Stimulated activated CD4-positive, alpha-beta T cell treated with anti-CD3 and anti-CD28 coated beads, Interleukin-4, amount 100 ng/mL, for 1 hour (primary cell): ENCODE results near the gene LSAMP.

Experiments used
- DNase-seq: peaks from one replicate; pipeline ENCODE4 v3.0.0-alpha.2; 2020

Gene LSAMP

DNA sequence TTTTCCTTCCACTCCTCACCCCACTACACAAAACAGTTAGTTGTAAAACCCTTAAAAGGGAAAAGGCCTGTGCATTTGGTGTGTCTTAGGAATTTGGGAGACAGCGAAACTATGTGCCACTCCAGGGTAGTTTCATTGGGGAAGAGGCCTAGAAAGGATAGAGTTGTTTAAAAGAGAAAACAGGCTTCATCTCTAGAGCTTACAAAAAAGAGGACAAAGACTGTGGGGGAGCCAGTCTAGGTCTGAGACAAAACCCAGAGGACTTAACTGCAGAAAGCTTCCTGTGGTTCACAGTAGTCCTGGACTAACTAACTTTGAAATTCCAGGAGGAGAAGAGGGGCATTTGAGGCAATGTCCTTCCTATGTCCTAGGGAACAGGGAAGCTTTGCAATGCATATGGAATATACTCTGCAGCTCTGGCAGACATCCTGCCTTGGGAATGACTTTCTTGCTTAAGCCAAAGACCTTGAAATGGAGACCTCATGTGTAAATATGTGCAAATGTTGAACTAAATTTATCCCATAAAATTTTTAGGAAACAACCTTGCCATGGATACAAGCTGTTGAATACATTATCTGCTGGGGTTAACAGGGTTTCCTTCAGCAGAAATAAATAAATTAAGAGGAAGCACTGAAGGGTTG is 159.4 kb downstream of the LSAMP start:
- no peak for DNase-seq

DNA sequence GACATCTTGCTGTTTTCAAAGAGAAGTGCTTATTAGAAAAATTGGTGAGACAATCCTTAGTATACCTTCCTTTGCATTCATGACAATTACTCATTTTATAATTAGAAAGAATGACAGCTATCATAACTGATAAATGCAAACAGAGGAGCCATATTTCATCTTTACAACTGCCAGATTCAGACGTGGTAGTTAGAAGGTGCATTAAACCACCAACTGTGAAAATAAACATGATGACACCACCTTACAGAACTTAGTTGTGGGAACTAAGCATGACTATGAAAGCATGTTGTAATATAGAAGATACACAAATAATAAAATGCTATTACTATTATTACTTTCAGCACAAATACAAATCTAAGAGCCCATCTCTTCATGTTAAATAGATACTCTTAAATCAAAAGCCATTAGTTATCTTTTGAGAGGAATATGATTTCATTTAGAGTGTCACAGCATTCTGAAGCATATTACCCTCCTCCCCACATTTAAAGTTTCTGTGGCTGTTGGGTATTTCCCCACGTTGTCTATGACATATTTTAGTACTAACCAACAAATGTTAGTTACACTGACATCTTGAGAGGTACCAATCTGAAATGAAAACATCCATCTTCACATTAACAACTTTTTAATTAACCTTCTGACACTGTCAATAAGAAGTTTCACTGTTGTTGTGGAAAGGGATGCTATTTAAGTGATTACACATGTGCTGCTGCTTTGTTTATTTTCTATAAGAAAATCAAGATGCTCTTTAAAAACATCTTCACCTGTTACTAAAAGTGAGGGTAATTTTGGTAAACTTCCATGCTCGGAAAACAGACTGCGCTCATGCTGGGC is 163.8 kb downstream of the LSAMP start:
- DNase-seq, result no peak

DNA sequence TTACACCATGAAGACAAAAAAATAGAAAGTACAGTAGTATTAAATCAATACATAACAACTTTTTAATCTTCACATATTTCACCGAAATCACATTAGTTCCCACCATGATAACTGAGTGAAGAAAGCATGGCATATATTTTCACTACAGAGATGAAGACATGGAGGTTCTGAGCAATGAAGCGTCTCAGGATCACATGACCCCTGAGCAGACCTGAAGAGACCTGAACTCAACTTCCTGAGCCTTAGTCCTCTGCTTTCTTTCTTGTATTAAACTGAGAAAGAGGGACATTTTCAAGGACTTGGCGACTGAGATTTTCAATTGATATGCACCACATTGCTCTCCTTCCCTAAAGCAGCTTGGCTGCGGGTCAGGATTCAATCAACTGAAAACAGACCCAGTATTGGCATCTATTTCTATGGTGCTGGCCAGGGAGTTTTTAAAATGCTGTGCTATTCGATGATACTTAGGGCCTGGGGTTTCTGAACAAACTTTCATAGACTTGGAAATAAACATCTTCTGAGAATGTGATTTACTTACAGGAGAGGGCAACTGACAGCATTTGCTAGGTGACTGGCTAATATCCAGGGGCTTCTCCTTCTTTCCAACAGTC is 165.1 kb downstream of the LSAMP start:
- no peak for DNase-seq

DNA sequence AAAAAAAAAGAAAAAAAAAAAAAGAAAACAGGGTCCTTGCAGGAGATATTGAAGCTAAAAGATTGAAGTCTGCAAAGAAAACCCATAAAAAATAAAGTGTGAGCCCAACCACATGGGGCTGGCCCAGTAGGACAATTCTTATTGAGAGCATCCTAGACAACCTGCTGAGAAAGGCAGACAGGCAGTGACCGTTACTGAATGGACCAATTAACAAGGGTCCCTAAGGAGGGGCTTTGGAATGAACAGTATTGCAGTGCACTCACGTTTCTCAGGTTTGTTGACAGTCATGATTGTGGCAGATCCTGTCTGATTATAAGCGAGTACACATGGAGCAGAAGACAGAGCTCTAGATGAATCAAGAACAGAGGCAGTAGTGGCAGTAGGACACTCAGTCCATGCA is 168.6 kb downstream of the LSAMP start:
- DNase-seq, result no peak

DNA sequence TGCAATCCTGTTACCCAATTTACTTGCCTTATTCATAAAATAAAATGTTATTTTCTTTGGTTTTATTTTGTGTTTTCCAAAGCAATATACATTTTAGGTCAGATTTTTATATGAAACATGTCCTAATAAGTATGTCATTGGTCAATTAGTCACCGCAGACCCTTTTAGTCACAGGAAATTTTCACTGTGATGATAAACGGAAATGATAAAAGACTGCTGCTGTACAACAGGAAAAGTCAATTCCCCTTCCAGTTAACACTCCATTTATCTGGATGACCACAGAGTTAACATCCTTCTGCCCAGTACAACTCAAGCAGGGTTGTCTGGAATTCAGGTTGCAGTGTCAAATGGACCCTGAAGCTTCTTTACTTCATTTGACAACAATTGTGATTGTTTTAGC is 175.2 kb downstream of the LSAMP start:
- no peak for DNase-seq

DNA sequence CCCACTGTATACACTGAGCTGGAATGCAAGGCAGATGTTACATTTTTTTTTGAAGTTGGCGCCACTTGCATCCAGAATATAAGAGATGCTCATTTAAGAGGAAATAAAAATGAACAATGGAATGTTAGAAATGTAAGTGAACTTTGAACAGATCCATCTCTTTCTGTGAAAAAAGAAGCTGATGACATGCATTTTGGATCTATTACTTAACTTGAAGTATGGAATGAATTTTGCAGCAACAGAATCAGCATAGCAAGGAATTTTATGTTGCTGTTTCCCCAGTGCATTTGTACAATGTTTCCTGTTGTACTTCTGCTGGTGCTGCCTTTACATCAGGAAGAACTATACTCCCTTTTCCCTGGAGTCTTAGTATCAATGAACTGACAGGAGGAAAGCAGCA is 178.2 kb downstream of the LSAMP start:
- DNase-seq, result no peak

DNA sequence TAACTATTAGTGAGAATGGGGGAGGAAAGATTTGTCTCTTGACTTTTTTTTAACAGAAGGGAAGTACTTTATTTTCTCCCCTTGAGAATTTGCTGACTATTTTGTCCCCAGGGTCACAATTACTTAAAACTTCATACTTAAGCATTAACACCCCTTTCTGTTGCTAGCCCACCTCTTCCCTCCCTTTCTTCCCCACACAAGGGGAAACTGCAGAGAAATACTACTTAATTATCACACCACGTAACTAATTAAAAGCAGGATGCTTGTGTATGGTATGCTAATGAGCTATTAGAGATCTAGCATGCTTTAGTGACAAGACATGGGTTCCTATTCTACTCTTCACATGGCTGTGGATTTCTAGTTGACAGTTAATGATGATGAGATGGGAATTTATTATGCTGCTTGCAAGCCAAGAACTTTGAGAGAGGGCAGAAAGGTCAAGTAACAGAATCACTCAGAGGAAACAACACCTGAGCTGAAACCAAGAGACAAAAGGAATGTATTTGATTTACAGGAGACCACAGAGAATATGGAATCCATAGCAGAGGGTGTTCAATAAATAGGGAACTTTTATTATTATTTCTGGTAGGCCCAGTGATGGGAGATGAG is 179.2 kb downstream of the LSAMP start:
- no peak for DNase-seq

DNA sequence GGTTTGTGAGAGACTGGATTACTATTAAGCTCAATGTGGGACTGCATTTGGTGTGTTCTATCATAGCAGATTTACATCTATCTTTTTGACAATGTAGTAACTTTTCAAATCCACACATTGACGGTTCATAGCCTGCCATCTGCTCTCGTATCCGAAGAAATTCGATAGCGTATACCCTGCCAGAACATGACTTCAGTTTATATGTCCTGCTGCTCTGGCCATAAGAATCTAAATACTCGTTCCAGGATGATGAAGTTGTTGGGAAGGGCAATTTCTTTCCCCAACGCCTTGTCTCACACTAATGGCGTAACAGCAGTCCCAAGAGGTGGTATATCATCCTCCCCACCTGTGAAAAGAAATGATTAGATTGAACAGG is 180.0 kb downstream of the LSAMP start:
- no peak for DNase-seq

DNA sequence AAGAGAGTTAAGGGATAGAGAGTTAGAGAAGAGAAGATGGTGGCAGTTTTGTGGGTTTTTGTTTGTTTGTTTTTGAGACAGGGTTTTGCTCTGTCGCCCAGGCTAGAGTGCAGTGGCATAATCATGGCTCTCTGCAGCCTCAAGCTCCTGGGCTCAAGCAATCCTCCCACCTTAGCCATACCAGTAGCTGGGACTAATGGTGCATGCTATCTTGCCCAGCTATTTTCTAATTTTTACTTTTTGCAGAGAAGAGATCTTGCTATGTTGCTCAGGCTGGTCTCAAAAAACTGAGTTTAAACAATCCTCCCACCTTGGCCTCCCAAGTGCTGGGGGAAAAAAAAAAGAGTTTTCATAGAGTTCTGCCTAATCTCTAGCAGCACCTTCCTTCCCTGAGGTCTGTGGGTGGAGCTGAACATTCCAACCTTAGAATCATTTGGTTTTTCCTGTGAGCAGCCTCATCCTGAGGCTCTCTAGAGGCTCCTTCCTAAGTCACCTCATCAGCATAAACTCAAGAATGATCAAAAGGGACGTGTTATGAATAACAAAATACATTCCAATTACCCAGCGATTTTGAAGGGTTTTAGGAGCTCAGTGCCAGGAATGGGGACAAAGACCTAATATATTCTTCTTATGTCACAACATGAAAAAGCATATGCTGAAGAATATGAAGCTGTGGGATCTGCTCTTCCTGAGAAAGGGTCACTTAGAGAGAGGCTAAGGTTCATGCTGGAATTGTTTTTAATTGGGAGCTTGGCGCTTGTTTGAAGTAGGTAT is 180.6 kb downstream of the LSAMP start:
- no peak for DNase-seq

DNA sequence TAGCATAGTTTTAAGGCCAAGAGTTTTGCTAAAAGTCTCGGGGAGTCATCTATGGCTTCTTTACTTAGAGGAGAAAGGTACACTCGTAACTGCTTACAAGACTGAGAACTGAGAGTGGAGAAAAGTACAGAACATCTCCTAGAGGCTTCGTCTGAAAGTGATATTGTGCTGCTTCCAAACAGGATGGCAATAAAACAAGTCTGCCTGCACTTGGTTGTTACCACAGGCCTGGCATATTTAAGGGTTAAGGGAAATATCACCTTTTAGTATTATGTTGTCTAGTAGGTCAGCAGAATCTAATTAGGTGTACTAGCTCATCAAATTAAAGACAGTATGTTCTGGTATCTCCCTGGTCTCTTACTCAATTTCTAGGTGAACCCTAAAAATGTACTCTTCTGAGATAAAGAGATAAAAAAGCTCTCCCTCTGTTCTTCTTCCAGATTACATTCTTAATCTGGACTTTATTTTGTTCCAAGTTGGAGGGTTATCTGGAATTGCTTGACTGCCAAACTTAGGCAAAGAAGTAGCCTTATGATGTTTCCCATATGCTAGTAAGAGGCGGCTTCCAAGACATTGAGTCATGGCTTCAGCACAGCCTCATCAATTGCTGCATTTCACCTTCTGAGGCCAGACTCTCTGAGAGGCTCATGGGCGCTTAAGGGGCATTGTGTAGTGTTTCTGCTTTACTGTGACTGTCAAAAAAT is 181.3 kb downstream of the LSAMP start:
- DNase-seq, result no peak

DNA sequence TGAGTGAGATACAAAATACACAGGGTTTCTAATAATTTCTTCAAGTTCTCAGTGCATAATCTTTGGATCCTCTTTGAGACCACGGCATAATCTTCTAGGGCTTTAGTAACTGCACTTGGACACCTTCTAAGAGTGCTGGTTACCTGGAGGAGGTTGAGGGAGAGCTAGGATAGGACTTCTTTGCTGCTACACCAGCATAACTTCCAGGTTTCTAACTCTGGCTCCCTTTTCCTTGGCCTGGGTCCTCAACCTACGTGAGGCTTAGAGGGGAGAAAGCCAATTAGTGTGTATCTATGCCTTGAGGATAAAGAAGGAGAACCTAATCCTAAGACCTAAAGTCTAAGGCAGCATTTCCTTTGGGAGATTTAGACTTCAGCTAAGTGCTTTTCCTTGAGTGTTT is 184.8 kb downstream of the LSAMP start:
- DNase-seq, result no peak

DNA sequence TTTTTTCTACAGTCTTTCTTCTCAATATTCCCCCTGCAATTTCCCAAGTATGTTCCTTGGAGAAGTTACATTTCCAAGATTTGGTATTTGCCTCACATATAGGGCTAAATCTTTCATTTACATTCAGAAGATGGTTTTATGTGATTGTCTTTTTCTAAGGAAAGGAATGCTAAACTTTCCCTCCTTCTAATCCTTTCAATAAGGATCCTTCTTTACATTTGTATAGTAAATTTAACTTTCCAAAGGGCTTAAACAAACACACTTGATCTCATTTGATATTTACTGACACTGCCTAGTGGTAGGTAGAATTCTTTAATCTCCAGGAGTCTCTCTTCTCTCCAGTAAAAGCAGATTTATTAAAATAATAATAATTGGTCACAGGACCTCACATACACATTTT is 185.3 kb downstream of the LSAMP start:
- no peak for DNase-seq

DNA sequence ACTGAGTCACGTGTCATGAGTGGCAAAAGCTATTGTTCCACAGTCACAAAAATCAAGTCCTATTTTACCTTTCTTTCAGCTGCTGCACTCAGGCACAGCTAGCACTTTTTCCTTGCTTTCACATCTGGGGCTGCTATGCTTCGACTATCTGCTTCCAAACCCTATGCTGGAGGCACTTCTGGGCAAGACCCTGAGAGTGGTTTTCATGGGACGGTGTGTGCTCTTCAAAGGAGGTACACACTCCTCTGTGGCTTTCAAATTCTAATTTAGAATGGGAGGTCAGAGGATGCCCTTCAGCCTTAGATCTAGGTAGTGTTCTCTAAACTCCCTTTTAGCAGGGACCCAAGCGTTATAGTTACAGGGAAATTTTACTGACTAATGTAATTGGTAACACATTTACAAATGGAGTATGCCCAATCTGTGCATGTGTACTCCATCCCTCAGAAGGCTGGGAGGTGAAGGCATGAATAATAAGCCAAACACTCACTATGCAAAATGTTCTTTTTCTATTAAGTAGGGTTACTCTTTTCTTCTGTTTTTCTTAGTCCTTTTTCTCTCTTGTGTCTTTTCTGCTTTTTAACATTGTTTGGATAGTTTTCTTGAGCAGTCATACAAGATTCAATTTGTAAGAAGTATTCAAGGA is 188.3 kb downstream of the LSAMP start:
- DNase-seq, result no peak

DNA sequence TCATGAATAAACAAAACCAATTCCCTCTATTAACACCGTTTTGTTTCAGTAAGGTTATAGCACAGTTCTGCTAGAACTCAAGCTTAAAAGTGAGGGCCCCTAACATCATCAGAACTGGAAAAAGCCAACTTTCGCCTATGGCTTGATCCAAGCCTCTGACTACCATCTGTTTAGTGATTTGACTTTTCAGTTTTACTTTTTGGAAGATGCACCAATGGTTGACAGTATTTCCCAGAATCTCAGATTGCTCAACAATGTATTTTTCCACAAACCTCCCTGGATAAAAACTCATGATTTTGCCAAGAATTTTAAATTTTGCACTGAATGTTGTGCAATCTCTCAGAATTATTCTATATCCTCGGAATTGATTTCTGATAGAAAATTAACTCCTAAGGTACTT is 190.7 kb downstream of the LSAMP start:
- DNase-seq, result no peak

DNA sequence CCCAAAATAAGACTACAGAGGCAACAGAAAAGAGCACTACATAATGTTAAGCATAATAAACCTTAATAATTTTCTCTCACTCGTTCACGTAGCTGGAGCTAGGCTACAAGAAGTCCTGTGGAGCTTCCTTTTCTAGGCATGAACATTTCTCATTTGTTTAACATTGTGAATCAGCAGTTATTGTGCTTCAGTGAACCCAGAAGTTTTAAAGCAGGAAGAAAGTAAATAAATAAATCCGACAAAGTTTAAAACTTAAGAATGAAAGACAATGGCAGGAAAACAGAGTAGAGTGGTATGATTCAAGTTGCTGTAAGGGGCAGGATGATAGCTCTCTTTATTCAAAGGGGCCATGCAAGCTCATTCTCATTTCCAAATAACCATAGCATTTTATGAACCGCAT is 191.8 kb downstream of the LSAMP start:
- DNase-seq, result no peak

DNA sequence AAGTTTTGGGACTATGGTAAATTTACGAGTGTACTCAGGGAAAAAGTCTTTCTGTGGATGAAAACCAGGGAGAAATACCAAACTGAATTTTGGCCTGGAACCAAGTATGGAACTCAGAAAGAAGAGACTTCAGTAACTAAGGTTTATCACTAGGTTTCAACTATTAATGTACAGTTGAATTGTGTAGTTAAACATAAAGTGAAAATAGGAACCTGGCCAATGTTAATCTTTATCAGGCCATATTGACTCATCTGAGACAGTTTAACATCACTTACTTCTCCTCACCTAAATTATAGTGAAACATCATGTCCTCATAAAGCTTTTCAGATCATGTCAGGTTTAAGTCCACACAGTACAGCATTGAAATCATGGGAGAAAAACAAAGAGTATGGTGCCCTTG is 197.7 kb downstream of the LSAMP start:
- no peak for DNase-seq

DNA sequence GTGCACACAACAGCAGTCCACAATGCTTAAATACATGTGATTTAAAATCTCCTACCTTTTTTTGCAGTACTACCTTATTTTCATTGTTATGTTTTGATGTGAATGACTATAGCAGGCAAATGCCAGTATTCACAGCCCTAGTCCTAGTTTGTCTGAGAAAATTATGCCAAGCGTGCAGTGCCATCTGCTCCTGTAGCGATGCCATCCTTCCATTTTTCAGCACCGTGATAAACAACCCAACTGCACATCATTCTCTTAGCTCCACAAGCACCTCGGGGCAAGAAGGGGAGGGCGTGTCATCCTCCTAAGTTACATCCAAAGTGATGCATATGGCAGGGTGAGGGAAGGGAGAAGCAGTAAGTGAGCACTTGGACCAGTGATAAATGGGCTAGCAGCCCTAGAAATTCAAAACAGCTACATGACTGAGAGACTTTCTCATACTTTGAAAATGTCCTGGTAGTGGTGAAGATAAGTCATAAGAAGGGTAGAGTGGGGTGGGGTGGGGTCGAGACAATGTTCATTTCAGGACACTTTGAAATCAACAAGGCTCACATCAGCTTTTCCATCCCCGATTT is 198.8 kb downstream of the LSAMP start:
- no peak for DNase-seq

DNA sequence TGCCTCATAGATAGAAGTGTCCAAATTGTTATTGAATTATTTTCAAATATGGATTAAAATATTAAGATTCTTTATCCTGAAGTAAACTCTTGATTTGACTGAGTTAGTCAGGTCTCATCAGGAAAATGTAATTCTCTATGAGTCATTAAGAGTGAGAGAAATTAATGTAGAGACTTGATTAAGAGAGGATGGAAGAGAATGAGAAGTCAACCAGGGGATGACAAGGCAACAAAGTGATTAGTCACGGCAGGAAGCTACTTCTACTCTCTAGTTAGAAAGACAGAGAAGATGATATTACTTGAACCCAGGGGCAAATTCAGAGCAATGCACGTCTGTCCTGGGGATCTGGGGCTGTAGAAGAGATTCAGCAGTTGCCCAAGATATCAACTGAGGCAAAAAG is 202.5 kb downstream of the LSAMP start:
- no peak for DNase-seq

DNA sequence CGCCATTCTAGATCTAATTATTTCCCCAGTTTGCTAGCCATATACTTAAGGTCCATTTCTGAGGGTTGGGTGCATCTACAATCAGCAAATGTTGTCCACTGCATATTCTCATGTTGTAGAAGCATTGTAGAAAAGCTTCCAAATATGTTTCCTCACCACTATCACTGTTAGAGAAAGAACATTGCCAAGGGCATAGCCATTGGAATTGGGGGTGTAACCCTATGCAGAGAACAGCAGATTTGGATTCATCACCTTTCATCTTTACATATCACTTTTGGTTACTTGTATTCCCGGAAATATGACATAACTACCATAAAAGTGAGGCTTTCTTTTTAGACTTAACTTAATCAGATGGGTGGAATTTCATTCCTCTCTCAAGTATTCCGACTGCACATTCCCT is 203.6 kb downstream of the LSAMP start:
- no peak for DNase-seq

DNA sequence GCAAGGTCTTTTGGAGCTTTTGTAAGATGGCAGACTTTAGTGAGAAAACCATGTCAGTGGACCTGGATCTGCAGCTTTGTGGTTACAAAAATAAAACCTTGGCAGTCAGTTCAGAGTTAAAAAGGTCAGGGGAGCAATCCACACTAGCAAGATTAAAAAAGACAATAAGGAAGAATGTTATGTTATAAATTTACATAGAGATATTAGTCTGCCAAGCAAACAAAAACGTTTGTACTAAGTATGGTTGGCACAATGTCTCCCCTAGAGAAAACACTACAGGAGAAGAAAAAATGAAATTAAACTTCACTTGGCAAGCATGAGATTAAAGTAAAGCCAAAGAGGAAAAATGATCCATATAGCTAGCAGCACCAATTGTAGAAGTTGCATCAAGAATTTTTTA is 205.0 kb downstream of the LSAMP start:
- DNase-seq, result no peak

DNA sequence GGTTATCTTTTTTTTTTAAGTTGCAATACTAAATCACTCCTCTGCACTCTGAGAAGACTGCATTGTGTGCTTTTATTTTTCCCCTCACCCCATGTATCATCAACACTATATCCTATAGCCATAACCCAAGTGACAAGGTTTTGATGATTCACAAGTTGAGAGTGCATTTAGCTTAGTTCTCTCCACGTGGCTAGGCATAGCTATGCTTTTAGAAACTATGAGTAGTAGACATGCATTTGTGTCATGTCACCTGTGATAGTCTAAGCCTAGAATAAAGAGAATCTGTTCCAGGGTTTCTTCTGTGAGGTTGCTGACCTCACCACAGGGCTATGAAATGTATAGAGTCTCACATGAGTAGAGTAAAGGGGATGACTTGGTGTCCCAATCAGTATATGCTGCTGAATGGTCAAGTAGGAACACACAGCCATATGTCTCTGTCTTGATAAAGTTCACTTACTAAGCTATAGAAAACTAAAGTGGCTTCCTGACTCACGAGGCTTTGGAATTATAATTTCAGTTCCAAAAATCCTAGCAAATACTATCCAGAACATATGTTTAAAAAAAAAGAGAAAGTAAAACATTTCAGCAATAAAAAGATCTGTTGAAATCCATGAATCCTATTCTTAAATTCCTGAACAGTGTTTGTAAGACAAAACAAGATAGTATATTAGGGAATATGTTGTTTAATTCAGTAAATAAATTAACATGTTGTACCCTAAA is 206.3 kb downstream of the LSAMP start:
- no peak for DNase-seq
